IPS-NIHi7 (cell line): ENCODE results near the gene SPRN.
"Not testable (repeated sequence)": the region's sequence is repeated elsewhere in the genome, so short reads cannot be mapped to it uniquely, and the experiment has no call there.

Experiments used
- DNase-seq: peaks from one replicate; pipeline ENCODE4 v3.0.0; 2012; ENCODE audit warnings: mixed read lengths; ENCODE audit errors: extremely low spot score

The SPRN gene

DNA sequence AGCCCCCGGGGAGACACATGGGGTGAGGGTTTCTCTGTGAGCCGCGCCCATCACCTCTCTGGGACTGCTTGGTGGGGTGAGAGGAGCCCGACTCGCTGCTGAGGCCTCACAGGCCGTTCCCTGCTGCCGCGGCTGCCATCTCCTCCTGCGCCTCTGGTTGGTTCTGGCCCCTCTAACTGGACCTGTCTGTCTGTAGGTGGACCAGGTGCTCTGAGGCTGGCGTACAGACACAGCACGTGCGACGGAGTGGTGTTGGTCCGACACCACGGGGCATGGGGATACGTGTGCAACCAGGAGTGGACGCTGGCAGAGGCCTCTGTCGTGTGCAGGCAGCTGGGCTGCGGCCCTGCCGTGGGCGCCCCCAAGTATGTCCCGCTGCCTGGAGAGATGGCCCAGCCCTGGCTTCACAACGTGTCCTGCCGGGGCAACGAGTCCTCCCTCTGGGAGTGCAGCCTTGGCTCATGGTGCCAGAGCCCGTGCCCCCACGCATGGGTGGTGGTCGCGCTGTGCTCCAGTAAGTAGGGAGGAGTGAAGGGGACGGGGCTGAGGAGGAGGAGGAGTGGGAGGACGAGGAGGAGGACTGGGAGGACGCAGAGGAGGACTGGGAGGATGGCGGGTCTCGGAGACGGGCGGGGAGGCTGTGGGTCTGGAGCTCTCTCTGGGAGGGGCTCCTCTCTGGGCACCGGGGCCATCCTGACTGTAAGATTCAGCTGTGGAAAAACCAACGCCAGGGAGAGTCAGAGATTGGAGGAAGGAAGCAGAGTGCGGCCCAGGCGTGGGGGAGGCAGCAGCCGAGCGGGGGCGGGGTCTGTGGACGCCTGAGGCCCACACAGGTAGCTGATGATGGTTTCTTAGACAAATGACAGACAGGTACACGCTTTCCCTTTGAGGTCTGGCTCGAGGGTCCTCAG, 31.9 kb upstream of the SPRN start:
- DNase-seq = no peak

DNA sequence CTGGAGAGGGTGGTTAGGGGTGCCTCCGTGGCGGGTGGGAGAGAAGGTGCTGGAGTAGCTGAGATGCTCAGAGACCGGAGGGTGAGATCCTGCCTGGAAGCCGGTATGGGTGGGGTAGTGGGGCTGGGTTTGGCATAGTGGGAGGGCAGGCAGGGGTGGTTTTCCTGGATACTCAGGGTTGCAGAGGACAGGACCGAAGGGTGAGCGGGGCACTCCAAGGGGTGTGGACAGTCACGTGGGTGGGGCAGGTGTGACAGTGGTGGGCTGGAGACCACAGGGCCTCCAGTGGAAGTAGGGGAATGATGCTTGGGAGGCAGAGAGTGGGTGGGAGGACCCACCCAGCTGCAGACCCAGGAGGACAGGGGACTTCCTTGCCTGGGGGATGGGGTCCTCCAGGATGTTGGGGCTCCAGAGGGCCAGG, 31.2 kb upstream of the SPRN start:
- DNase-seq = no peak

DNA sequence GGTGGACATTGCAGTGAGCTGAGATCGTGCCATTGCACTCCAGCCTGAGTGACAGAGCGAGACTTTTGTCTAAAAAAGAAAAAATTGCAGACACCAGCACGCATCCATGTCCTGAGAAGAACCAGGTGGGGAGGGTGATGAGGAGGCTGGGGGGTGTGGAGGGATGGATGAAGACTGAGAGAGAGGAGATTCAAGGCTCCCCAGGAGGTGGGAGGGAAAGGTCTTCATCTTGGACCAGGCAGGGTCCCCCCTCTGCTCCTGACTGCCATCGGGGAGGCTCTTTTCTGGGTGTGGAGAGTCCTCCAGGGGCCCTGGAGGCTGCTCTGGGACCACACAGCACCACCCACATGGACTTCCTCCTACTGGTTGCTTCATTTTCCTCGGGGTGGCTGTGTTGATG, 30.8 kb upstream of the SPRN start:
- no peak for DNase-seq

DNA sequence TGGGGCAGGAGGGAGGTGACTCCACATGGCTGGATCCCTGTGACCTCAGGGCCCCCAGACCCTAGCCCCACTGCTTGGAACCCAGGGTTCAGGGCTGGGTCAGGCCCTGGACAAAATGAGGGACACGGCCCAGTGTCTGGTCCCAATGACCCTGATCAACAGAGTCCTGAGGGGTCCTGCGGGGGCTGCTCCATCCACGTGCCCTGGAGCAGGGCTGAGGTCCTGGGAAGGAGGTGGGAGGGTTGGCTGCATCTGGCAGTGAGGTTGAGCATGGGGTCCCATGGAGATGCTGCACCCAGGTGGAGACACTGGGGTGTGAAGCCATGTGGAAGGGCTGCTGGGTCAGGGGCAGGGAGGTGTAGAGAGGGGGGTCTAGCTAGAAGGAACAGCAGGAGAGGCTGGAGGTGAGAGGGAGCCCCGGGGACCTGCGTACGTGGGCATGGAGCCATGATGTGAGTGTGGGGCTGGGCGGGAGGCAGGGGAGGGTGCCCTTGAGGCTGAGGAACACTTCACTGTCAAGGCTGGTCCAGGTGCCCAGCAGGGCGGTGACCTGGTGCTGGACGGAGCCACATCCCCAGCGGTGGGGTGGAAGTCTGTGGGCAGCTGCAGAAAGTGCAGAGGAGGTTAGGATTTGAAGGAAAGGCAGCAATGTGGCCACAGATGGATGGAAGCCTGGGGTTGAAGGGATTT, 29.9 kb upstream of the SPRN start:
- DNase-seq = no peak

DNA sequence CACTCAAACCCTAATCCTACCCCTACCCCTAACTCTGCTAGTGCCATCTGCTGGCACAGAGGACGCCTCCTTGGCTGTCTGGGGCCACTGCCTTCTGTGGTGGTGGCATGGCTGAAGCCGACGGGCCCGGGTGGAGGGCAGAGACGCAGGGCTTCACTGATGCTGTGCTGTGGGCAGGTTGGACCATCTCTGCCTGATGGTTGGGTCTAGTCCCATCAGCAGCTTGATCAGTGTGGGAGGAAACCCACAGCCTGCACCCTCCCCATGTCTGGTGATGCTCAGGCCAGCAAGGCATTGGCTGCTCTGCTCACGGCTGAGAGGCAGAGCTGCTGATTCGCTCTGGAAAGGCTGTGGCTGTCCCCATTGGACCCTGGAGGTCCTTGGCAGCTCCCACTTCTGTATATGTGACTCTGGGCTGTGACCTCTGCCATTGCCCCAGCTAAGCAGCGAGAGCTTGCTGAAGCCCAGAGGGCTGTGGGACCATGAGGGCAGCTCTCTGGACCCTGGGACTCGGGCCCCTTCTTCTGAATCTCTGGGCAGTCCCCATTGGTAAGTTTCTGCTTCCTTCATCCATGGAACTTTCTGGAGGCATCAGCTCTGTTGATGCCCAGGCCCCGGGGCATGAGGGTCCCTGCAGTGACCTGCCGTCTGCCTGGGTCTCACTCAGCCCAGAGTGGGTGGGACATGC, 29.2 kb upstream of the SPRN start, which contains the start of gene SCART1:
TSS of gene SCART1 (plus strand) at position 430 of the 688 bp plus-strand sequence. CDS start at position 483, 53 bp downstream.
- no peak for DNase-seq

DNA sequence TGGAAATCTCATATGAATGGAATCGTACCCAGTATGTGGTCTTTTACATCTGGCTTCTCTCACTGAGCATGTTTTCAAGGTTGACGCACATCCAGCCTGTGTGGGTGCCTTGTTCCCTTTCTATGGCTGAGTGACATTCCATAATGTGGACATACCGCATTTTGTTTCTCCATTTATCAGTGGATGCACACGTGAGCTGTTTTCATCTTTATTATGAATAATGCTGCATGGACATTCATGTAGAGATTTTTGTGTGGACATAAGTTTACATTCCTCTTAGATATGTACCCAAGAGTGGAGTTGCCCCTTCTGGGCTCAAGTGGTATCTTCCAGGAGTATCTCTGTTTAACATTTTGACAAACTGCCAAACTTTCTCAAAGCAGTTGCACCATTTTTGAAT, 28.0 kb upstream of the SPRN start:
- no peak for DNase-seq

DNA sequence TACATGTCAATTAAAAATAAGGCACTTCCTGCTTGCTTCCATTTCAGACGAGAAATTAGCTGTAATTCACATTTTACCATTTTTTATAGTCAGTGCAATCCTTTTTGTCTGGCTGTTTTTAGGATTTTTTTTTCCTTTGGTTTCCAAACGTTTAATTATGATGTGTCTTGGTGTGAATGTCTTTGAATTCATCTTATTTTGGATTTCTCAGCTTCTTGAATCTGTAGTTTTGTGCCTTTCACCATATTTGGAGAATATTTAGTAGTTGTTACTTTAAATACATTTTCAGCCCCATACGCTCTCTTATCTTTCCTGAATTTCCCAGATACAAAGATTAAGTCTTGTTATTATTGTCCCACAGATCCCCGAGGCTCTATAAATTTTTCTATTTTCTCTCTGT, 26.9 kb upstream of the SPRN start:
- no peak for DNase-seq

DNA sequence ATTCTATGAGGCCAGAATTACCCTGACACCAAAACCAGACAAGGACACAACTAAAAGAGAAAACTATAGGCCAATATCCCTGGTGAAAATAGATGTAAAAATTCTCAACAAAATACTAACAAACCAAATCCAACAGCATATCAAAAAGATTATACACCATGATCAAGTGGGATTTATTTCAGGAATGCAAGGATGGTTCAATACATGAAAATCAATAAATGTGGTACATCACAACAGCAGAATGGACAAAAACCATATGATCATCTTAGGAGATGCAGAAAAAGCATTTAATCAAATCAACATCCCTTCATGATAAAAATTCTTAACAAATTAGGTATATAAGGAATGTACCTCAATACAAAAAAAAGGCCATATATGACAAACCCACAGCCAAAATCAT, 23.7 kb upstream of the SPRN start:
- DNase-seq = no peak

DNA sequence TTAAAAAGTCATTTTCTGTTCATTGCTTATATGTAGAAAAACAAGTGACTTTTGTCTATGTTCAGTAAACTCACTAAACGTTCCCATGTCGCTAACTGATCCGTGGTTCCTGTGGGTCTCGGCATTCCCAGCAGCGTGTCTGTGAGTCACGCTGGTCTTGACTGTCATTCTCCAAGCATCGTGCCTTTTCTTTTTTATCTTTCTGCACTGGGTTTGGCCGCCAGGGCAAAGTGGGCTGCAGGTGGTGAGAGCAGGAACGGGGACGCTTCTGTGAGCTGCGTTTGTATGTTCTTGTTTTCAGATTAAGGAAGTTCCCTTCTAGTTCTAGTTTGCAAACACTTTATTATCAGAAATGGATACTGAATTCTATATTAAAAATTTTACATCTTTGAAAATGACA, 22.6 kb upstream of the SPRN start:
- DNase-seq = no peak

DNA sequence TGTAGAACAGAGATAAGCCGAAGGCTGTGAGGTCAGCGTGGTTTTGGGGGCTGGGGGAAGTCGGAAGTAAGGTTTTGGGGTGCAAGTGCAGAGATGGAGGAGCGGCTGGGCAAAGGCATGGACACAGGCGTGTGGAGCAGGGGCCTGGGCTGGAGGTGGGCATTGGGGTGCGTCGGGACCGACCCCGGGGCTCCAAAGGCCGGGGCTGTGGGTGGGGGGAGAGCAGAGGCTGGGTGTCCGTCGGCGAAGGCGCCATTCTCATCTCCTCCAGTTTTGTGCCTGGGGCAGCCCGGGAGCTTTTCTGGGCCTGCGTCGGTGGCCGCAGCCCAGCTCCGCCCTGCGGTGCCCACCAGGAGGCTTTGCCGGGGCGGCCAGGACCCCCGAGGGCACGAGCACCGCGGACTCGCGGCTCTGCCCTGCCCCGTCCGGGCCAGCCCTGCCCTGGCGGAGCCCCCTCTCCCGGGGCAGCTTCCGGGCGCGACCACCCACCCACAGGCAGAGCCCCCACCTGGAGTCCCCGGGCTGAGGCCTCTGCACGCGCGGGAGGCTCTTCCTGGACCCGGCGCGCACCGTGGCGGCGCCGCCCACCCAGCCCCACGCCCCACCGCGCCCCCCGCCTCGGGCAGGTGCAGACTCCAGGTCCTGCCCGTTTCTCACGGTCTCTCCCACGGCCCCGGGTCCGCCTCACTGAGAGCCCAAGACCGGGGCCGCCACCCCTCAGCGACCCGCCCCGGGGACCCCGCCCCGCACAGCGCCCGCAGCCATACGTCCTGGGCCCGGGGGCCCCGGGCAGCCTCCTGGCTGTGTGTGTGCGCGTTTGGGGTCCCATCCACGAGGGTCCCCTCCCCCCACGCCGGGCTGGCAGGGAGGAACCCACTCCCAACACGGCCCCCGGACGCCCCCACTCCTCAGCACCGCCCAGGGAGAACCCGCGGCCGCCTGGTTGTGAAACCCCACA, 21.6 kb upstream of the SPRN start:
- no peak for DNase-seq

DNA sequence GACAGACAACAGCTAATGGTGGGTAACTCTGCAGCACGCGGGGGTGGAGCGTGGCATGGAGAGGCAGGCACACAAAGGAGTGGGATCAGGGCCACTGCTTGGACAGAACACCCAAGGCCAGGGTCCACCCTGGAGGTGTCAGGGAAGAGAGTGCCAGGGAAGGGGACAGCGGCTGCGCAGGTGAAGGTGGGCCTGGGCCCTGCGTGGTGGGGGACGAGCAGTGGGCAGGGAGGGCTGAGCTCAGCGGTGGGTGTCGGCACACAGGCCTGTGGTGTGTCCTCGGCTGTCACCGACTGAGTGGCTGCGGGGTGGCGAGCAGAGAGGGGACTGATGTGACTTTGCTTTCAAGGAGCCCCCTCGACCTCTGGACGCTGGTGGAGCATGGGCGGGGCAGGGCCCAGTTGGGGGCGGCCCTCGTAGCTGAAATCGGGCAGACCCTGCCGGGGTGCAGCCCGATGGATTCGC, 20.9 kb upstream of the SPRN start:
- no peak for DNase-seq

DNA sequence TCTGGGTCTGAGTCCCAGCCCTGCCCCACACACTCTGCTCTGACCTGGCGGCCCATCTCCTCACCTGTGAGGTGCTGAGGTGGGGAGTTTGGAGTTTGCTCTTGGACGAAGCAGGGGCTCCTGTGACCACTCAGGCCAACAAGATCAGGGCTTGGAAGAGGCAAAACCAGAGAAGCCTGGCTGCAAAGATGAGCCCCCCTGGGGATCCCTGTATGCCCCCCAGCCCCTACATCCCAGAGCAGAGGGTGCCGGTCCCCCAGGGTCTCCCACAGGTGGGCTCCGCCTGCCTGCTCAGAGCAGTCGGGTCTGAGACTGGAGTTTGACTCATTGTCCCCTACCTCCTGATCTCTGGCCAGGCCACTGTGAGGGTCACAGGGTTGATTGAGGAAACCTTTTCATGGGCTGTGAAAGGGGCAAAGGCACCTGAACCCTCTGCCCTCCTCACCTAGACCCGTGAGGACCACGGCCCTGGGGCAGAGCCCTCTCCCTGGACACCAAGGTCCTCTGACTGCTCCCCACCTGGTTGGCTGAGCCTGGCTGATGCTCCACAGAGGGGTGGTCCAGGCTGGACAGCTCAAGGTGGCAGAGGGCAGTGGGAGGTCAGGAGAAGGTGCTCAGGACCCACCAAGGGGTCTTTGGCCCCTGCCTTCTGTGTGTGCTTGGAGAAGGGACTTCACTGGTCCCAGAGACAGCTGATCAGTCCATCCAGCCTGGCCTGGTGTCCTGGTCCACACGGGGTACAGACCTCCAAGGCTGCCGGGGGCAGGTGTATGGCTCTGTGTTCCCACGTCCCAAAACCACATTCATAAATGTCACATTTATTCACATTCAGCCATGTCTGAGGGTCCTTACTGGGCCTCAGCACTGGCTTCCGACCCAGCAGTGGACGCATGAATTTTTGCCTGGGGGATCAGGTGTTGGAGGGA, 20.2 kb upstream of the SPRN start:
- DNase-seq = no peak

DNA sequence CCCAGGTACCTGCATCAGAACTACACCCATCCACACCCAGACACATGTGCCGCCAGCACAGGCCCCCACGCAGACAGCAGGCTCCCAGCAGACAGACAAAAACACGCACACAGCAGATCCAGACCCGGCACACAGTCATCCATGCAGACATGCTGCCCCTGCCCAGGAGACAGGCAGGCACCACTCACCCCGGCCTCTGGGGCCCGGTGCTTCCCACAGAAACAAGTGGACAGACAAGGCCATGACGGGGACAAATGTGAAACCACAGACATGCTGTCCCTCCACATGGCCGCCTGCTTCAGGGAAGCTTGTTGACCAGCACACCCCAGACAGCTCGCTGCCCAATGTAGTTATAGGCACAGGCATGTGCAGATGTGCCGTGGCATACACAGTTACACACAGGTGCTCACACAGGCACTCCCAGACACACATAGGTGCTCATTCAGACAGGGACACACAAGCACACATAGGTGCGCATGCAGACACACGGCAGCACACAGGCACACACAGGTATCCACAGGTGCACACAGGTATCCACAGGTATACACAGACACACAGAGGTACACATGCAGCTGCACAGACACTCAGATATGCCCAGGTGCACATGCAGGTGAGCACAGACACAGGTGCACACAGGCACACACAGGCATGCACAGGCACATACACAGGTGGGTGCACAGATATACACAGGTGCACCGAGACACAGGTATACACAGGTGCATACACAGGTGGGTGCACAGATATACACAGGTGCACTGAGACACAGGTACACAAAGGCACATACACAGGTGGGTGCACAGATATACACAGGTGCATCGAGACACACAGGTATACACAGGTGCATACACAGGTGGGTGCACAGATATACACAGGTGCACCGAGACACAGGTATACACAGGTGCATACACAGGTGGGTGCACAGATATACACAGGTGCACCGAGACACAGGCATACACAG, 18.8 kb upstream of the SPRN start:
- no peak for DNase-seq

DNA sequence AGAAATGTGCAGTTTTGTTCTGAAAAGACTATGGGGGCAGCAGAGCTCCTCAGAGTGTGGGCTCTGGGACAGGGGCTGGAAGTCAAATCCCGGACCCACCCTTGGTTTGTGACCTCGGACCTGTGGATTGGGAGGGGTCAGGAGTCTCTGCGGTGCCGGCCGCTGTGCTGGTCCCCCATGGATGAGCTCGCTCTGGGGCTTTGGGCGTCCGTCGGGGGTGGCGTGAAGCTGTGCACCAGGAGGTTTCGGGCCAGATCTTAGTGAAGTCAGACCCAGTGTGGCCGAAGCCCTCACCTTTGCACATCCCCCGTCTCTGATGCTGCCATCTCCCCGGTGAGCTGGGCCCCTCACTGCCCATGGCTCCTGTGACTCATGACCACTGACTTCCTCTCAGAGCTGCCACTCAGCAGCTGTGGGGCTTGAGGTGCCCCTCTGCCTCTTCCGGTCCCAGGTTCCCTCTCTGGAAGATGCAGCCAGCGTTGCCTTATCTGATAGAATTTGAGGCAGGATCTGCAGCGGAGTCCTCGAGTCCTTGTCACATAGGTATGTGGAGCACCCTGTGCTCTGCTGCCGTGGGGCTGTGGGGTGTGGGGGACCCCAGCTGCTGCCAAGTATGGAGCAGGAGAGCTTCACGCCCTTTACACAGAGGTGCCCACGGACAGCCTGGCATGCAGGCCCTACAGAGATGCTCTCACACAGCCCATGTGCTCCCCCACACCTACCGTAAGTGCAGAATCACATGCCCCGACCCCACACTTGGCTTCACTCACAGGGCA, 18.0 kb upstream of the SPRN start:
- DNase-seq = no peak

DNA sequence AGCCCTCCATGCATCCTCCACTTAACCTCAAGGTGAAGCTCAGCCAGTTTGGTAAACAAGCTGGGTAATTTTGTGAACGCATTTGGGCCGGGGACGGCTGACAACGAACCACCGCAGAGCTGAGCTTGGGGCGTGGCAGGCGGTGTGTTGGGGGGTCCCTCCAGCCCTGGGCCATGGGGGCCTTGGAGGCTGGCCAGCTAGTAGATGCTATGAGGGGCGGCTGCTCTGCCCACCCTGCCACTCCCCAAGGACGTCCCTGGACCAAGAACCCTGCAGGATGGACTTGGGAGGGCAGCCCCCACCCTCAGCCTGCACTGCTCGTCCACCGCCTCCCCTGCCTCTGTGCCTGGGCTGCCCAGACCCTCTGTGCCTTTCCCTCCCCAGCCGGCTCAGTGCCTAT, 17.4 kb upstream of the SPRN start:
- no peak for DNase-seq

DNA sequence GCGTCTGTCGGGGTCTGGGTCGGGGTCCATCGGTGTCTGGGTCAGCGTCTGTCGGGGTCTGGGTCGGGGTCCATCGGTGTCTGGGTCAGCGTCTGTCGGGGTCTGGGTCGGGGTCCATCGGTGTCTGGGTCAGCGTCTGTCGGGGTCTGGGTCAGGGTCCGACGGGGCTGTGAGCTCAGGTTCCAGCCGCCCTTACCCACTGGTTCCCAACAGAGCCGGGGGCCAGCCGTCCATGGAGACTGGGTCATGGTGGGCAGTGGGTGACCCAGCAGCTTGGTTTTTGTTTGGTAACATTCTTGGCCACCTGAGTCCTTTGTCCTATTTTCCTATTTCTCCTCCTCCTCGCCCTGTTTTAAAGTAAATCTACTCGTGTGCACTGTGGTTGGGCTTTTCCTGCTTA, 16.9 kb upstream of the SPRN start:
- not testable (repeated sequence) for DNase-seq

DNA sequence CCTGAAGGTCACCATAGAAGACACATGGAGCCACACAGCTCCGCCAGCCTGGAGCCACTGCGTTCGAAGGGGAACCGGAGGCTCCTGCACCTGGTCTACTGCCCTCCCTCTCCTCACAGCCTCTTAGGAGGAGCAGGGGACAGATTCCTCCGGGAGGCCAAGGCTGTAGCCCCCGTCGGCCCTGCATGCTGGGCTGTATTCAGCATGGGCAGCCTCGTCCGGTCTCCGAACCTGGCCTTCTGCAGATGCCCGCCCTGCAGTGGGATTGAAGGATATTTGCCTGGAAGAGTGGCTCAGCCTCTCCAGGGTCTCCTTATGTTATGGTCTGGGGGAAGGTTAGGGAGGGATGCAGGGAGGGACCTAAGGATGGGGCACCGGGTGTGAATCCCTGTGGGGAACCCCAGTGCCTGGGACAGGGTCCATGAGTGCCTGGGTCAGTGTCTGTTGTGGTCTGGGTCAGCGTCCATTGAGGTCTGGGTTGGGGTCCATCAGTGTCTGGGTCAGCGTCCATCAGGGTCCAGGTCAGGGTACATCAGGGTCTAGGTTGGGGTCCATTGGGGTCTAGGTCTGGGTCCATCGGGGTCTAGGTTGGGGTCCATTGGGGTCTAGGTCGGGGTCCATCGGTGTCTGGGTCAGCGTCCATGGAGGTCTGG, 16.3 kb upstream of the SPRN start:
- DNase-seq = no peak
